Calu3 (cell line): Measurements from ENCODE around the gene TSEN54. TPM values are rescaled to one million over a fixed set of nuclear protein-coding genes. Genes with fewer than 3 reads are reported as not detected.

Experiments used
- BruUV-seq: library from RNA; stranded (reverse); fragments of 400-500 nt; replicated peaks from 2 replicates; lab custom pipeline; 2021; lab: Mats Ljungman, UMichigan
- CTCF ChIA-PET: fragments of 300-600 bp; sonication (Branson Sonifier 250); formaldehyde crosslinking; loops from one replicate; lab custom pipeline; 2022; ENCODE audit warnings: antibody characterized with exemption; lab: Charles Lee
- DNase-seq: peaks from one replicate; pipeline ENCODE4 v3.0.0; 2022
- H3K27ac Mint-ChIP-seq: one replicate; pipeline ENCODE4 v1.8.0; 2022; ENCODE audit warnings: mixed read lengths; ENCODE audit not compliant: unreplicated experiment
- H3K27me3 Mint-ChIP-seq: one replicate; pipeline ENCODE4 v1.8.0; 2022; ENCODE audit warnings: mixed read lengths; ENCODE audit not compliant: unreplicated experiment
- H3K36me3 Mint-ChIP-seq: one replicate; pipeline ENCODE4 v1.8.0; 2022; ENCODE audit warnings: mild to moderate bottlenecking, moderate library complexity, mixed read lengths; ENCODE audit not compliant: insufficient read depth, unreplicated experiment
- H3K4me1 Mint-ChIP-seq: one replicate; pipeline ENCODE4 v1.8.0; 2022; ENCODE audit warnings: mild to moderate bottlenecking, low read depth, mixed read lengths; ENCODE audit not compliant: unreplicated experiment
- H3K4me3 Mint-ChIP-seq: one replicate; pipeline ENCODE4 v1.8.0; 2022; ENCODE audit warnings: mild to moderate bottlenecking, low read depth, moderate library complexity, mixed read lengths; ENCODE audit not compliant: unreplicated experiment
- H3K9me3 Mint-ChIP-seq: one replicate; pipeline ENCODE4 v1.8.0; 2022; ENCODE audit warnings: low read depth, mixed read lengths; ENCODE audit not compliant: unreplicated experiment
- CTCF ChIP-seq: fragments of 200-600 bp; IDR thresholded peaks from one replicate; pipeline ENCODE4 v1.8.0; 2022; ENCODE audit warnings: antibody characterized with exemption; ENCODE audit not compliant: unreplicated experiment
- intact Hi-C: fragments of 100-400 bp; cut with micrococcal nuclease; formaldehyde crosslinking; loops from one replicate; pipeline ENCODE4 v1.10.0; 2022; ENCODE audit not compliant: unreplicated experiment
- total RNA-seq: library from RNA; stranded (reverse); gene quantifications from 2 replicates; pipeline ENCODE4 v1.2.3, GENCODE V29; 2022

The TSEN54 gene
- total RNA-seq, 1 experiment from 2014 or later = 55.4 TPM

DNA sequence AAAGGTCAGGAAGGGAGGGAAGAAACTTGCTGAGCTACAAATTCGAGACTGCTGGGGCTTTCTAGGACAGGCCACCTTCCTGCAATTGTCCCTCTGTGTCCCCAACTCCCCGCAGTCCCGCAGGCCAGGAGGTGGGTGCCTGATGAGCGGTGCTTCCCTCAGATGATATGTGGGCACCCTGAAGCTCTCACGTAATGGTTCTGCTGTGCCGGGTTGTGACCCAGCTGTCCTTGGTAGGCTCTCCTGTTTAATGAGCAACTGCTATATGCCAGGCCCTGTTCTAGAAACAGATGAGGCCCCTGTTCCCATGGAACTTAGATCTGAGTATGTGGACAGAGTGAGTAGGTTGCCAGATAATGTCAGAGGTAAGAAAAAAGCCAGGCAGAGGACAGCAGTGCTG lies 49.3 kb downstream of the TSEN54 start:
- no peak for TF ChIP-seq CTCF
- no peaks in the 10 kb centered on the region for H3K4me1 Mint-ChIP-seq
- no peak overlapping the region for H3K4me3 Mint-ChIP-seq
- peaks cover 69% of the 10 kb centered on the region for H3K36me3 Mint-ChIP-seq
- intact Hi-C loops = no loop called here
- CTCF ChIA-PET = interaction anchor here (0.5 to 0.6 kb wide), 2 partner anchors 39 to 254 kb away, joined by 3 read pairs; no protein-coding TSS in a partner anchor
- H3K27ac Mint-ChIP-seq = no peak overlapping the region
- H3K27me3 Mint-ChIP-seq = no peaks in the 10 kb centered on the region
- no peak for DNase-seq
- no TSS peak for BruUV-seq
- H3K9me3 Mint-ChIP-seq = no peaks in the 10 kb centered on the region

- Mint-ChIP-seq H3K27ac (no peak overlapping the region), H3K9me3 (no peaks in the 10 kb centered on the region), H3K4me1 (no peaks in the 10 kb centered on the region), H3K36me3 (peaks cover 67% of the 10 kb centered on the region), H3K4me3 (no peak overlapping the region), H3K27me3 (no peaks in the 10 kb centered on the region)
- no TSS peak for BruUV-seq
- intact Hi-C loops = no loop called here
- CTCF ChIA-PET = no interaction called here
- no peak for DNase-seq
- TF ChIP-seq CTCF = no peak
Observed at GRCh38 chr17:75566416-75566815, 50.1 kb downstream of the TSEN54 start.

- CTCF ChIA-PET = no interaction called here
- no peak overlapping the region for H3K4me3 Mint-ChIP-seq
- no peak for TF ChIP-seq CTCF
- H3K4me1 Mint-ChIP-seq = no peaks in the 10 kb centered on the region
- peaks cover 70% of the 10 kb centered on the region for H3K36me3 Mint-ChIP-seq
- no peak for DNase-seq
- BruUV-seq = no TSS peak
- no peak overlapping the region for H3K27ac Mint-ChIP-seq
- H3K27me3 Mint-ChIP-seq = no peaks in the 10 kb centered on the region
- intact Hi-C loops = no loop called here
- no peaks in the 10 kb centered on the region for H3K9me3 Mint-ChIP-seq
Observed at GRCh38 chr17:75566834-75567233, 50.5 kb downstream of the TSEN54 start.

DNA sequence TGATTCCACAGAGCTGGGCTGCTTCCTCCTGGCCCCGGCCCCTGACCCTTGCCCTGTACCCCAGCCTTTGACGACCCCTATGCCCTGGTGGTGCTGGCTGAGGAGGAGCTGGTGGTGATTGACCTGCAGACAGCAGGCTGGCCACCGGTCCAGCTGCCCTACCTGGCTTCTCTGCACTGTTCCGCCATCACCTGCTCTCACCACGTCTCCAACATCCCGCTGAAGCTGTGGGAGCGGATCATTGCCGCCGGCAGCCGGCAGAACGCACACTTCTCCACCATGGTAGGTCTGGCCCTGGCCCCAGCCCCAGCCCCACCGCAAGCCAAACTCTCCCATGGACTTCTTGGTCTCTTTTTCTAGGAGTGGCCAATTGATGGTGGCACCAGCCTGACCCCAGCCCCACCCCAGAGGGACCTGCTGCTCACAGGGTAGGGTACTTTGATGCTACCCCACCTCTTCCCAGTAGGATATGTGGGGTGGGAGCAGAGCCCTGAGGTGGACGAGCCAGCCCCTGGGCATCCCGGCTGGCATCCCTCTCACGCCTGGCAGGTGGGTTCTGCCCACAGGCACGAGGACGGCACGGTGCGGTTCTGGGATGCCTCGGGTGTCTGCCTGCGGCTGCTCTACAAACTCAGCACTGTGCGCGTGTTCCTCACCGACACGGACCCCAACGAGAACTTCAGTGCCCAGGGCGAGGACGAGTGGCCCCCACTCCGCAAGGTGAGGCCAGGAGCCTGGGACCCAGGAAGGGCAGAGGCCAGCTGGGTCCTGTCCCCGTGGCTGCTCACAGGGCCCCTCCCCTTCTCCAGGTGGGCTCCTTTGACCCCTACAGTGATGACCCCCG lies 52.3 kb downstream of the TSEN54 start:
- no peak for TF ChIP-seq CTCF
- CTCF ChIA-PET = interaction anchor here (0.7 kb wide), 2 partner anchors 138 to 324 kb away, joined by 3 to 5 read pairs; no protein-coding TSS in a partner anchor
- Mint-ChIP-seq H3K27me3 (no peaks in the 10 kb centered on the region), H3K36me3 (peaks cover 78% of the 10 kb centered on the region), H3K27ac (no peak overlapping the region), H3K4me3 (no peak overlapping the region), H3K4me1 (no peaks in the 10 kb centered on the region), H3K9me3 (no peaks in the 10 kb centered on the region)
- no peak for DNase-seq
- intact Hi-C loops = no loop called here
- no TSS peak for BruUV-seq
